Activated T-cell treated with anti-CD3 and anti-CD28 coated beads for 48 hours (primary cell): Measurements from ENCODE around the gene KLC3.

Experiments
- DNase-seq: peaks from one replicate; pipeline ENCODE4 v3.0.0-alpha.2; 2020; ENCODE audit warnings: low read depth

KLC3 gene

DNA sequence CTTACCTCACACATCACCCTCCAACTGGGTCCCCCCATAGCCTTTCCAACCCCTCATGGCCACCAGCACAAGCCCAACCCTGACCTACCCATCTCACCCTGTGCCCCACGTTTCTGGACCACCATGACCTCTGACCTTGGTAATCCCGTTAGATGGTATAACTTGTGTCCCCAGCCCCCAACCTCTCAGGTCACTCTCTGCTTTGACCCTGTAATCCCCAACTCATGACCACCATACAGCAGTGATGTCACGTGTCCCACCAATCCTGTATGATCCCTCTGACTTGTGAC, 8.5 kb downstream of the KLC3 start:
- DNase-seq = no peak

DNA sequence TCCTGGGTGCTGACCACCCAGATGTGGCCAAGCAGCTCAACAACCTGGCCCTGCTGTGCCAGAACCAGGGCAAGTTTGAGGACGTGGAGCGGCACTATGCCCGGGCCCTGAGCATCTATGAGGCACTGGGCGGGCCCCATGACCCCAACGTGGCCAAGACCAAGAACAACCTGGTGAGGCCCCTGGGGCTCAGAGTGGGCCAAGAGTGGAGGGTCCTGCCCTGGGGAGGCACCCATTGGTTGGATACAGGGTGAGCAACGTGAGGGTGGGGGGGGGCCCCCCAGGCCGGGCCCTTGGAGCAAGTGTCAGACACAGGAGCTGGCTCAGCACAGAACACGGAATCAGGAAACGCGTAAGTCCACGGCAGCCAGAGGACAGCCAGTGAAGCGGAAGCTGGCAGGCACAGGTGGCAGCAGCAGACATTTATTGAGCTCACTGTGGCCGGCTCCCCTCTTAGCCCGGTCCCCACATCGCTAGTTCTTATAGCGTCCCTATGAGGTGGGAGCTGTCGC, 8.9 kb downstream of the KLC3 start:
- DNase-seq = no peak

DNA sequence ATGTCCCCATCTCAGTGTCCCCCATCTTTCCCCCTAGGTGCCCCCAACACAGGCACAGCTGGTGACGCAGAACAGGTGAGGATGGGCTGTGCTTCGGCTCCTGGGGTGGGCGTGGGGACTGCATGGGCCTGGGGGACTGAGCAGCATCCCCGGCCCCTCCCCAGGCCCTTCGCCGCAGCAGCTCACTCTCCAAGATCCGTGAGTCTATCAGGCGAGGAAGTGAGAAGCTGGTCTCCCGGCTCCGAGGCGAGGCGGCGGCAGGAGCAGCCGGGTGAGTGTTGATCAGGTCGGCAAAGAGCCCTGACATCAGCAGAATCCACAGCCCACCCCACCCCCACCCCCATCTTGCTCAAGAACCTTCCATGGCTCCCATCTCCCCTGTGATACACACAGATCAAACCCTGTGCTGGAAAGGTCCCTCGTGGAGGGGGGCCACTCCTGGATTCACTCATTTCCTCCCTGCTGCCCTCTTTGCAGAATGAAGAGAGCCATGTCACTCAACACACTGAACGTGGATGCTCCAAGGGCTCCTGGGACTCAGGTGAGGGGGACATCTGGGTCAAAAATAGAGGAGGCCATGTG, 10.0 kb downstream of the KLC3 start:
- no peak for DNase-seq

DNA sequence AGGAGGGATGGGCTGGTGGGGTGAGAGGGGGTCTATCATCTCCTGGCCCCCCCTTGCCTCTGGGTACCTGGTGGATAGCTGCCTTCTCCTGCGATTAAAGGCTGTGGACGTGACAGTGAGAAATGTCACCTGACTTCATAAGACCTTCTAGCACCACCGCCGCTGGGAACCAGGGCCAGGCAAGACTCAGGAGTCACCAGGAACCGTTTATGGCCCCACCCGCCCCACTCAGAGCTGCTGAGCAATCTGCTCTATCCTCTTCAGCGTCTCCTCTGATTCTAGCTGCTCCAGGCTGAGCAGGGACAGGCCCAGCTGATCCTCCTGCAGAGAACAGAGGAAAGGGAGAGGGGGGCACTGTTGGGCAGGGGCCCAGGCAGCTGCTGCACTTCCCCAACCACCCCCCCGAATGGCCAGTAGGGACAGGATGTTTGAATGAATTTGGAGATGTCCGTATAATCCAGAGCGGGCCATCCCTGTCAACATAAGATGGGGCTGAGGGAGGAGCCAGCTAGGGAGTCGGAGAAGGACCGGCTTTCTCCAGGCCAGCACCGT, 10.9 kb downstream of the KLC3 start:
- no peak for DNase-seq

DNA sequence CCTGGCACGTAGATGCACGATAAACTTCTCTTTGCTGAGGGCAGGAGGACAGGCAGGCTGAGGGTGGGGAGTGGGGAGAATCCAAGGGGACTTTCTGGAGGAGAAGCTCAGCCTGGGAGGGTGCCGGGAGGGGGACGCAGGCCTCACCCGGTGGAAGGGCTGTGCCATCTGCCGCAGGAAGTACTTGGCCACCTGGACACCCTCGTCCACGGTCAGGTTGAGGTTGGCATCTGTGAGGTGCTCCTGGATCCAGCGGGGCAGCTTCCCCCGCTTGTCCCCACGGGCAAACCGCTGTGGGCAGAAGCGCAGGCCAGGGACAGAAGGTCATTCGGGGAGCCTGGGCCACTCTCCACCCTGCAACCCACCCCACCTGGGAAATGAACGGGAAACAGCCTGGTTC, 11.5 kb downstream of the KLC3 start:
- no peak for DNase-seq

DNA sequence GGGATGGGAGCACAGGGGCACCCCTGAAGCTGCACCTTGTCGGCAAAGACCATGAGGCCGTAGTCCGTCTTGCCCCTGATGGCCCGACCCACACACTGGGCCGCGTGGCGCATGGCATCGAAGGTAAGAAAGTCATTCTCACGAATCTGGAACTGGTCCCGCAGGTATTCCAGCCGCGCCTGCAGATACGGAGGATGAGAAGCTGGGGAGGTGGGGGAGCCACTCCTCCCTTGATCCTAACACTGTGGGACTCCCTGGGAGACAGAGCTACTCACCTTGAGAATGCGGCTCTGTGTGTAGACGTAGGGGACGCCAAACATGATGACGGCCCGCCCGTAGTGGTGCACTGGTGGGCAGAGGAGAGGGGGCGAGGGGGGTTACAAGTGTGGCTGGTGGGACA, 11.9 kb downstream of the KLC3 start:
- DNase-seq = no peak

DNA sequence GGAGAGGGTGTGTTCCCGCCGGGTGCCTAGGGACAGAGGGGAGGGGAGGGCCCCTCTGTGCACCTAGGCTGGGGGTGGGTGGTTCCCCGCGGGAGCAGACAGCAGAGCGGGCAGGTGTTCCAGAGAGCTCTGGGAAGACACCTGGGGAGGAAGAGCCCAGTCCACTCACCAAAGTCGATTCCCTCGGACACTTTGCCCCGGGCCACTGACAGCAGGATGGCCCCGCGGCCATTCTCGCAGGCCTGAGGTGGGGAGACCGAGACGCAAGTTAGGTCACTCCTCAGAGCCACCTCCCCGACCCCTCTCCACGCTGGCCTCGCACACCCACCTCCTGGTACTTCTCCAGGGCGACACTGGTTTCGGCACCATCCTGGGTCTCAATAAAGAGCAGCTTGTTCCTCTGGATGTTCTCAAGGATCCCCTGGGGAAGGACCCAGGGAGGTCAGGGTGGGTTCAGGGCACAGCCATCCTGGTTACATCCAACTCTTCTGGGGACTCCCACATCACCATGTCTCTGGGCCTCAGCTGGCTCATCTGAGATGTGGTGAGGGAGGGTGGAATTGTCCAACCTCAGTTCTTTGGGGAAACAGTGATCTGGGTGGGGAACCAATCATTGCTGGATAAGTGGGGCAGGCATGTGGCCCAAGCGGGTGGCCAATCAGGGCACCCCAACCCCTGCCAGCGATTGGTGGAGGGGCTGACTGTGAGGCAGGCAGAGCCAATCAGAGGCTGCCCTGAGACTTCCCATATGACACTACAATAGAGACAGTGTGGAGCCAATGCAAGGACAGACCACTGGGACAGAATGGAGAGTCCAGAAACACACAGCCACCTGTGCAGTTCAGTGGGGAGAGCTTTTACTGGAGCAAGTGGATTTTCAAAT, 12.6 kb downstream of the KLC3 start:
- DNase-seq = no peak

DNA sequence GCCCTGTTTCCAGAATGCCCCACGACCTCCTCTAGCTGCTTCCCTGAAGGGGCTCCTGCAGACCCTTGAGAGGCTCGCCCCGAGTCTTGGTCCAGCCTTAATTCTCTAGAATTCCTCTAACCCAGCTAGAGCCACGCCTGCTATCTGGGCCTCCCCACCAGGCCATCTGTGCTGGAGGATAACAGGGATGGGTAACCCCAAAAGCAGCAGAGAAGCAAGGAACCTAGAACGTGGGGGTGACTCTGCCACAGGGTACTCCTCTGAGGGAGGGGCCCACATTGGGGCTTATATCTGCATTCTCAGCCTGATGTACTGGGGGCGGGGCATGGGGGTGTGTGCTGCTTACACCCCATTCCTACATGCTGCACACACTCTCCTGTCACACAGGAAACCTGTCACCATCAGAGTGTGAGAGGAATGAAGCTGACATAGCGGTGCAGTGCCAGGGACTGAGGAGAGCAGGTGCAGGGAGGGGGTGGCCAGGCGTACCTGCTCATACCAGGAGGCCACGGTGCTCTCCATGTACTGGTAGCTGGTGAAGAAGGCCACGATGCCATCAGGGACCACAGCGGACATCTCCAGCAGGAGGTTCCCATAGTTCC, 13.8 kb downstream of the KLC3 start:
- DNase-seq = no peak

DNA sequence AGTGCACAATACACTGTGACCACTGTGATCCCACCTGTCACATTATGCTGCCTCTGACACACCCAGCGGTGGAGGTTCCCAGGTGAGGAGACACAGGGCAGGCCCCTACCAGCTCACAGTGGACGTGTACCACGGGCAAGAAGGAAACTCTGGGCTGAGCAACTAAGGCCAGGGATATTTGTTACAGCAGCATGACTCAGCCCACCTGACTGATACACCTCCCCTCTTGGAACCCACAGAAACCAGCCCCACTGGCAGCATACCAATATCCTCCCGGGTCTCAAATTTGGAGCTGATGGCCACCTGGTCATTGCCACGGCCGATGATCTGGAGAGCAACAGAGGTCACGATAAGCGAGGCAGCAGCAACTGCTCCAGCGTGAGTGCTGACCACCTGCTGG, 14.9 kb downstream of the KLC3 start:
- no peak for DNase-seq

DNA sequence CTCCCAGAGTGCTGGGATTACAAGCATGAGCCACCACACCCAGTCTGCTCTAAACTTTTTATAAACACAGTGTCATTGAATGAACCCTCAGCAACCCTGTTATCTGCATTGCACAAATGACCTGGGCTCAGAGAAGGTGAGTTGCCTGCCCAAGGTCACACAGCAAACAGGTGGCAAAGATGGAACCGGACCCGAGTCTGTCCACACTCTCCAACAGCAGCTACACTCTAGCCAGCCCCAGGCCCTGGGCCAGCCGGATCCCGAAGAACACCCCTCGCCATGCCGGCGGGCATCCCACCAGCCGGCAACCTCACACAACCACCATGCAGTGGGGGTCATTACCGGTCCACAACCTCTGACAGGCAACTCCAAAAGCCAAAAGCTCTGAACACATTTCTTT, 15.4 kb downstream of the KLC3 start:
- no peak for DNase-seq

DNA sequence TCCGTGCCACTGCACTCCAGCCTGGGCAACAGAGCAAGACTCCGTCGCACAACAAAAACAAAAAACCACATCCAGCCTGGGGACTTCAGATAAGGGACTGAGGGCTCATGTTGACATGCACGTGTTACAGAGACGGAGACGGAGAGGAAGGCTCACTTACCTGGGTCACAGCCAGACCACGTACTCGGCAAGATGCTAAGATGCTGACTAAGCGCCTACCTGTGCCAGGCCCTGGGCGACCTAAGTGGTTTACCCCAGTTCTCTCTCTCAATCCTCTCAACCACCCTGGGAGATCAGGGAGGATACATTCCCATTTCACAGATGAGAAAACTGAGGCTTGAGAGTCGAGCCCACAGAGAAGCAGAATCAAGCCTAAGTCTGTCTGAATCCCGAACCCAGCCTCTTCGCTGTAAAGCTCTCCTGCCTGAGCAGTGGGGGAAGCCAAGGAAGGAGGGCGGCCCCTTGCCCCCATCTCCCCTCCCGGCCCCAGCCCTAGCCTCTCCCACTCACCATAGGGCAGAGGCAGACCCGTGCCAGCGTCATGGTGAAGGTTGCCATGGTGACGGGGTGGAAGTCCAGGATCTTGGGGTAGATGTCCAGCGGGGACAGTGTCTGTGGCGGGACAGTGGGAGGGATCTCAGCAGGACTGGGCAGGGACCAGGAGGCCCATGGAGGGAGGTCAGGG, 16.4 kb downstream of the KLC3 start:
- no peak for DNase-seq

DNA sequence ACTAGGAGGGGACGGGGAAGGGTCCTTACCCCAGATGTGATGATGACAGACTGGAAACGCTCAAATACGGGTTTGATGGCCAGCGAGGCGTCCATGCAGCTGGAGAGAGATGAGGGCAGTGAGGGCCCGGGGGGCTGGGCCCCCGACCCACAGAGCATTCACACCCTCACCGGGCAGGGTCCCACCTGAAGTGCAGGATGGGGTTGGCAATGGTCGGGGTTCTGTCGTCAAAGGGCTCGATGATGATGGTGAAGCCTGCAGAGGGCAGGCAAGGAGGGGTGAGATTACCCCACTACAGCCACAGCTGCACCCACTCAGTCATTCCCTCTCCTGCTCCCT, 16.9 kb downstream of the KLC3 start:
- DNase-seq = no peak

DNA sequence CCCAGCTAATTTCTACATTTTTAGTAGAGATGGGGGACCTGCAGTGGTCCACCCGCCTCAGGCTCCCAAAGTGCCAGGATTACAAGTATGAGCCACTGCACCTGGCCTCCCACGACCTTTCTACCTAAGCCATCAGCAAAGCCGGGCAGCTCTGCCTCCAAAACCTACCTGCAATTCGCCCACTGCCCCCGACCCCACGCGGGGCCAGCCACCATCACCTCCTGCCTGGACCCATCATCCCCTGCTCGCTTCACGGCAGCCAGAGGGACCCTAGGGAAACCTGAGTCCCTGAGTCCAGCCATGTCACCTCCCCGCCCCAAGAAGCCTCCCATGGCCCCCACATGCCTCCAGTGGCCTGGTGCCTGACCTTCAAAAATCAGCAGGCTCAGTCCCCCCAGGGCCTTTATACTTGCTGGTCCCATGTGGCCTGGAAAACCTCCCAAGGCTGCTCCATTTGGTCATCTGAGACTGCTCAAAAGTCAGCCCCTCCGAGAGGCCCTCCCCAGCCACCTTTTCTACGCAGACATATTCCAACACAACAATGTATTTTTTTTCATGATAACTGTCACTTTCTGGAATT, 17.8 kb downstream of the KLC3 start:
- no peak for DNase-seq

DNA sequence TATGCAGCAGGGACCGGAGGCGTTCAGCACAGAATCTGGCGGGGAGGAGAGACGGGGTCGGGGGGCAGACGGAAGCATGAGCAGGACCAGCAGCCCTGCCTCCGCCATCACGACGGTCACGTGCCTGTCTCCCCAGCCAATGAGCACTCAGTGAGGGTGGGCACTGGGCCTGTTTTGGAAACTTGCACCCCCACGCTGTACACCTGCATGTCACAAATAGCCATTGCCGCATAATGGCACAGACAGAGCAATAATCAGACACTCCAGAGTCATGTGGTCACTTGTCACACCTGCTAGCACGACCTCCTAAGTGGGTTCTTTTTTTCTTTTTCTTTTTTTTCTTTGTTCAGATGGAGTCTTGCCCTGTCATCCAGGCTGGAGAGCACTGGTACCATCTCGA, 21.1 kb downstream of the KLC3 start:
- DNase-seq = no peak

DNA sequence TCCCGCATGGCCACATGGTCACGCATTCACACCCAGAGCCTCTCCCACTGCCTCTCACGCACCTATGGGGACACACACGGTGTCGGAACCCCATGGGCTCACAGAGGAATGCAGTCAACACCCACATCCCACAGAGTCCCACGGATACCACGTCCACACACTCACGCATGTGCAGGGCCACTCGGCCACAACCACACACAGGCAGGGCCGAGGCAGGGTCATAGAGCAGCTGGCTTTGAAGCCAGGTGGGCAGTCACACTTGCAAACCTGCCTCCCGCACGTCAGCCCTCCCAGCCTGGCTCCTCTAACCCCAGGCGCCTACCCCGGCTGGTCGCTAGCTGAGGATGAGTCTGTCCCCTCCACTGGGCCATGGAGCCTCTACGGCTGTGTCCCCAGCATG, 21.7 kb downstream of the KLC3 start:
- DNase-seq = no peak

DNA sequence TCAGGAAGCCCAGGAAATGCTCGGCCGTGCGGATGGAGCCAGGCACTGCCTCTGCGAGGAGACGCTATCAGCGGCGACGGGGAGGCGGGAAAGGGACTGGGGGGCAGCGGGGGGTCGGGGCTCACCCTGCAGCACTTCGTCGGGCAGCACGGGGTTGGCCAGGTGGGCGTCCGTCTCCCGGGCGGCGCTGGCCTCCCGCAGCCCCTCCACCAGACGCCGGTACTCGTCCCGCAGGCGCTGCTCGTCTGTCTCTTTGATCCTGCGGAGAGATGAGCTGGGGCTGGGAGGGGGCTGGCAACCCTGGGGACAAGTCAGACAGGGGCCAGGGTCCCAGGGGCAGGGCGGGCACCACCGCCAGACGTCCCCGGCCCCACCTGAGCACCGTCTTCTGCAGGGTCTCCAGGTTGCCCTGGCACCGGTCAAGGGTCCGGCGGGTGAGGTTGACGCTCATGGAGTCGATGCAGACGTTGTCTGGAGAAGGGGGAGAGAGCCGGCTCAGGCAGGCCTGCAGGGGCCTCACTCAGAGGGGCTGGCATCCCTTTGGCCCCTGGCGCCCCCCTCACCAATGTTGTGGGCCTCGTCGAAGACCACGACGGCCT, 23.4 kb downstream of the KLC3 start:
- DNase-seq = no peak

DNA sequence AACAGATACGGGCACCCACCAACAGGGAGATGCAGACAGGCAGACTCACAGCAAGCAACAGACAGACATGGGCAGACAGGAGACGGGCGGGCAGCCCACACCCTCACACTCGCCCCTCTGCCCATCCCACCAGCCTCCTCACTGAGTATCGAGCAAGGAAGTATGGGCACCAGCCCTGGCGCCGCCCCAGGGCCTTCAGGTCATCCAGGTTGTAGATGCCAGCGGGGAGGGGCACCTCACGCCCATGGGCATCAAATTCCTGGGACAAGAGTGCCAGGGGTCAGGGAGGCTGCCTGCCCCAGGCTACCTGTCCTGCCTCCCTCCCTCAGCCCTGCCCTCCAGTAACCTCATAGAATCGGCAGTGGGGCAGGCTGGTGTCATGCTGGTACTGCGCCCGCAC, 24.1 kb downstream of the KLC3 start:
- DNase-seq = no peak

DNA sequence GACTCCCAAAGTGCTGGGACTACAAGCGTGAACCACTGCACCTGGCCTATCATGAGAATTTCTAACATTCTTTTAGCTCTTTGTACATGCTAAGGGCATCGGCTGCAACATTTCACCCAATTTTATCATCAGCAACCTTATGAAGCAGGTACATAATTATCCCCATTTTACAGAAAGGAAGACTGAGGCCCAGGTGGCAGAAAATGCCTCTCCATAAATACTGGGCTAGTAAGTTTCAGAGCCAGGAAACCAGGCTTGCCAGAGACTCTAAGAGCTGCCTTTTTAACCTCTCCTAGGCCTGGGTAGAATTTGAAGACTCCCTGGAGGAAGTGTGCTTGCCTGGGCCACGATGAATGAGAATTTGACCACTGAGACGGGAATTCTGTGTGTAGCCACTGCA, 27.6 kb downstream of the KLC3 start:
- no peak for DNase-seq

DNA sequence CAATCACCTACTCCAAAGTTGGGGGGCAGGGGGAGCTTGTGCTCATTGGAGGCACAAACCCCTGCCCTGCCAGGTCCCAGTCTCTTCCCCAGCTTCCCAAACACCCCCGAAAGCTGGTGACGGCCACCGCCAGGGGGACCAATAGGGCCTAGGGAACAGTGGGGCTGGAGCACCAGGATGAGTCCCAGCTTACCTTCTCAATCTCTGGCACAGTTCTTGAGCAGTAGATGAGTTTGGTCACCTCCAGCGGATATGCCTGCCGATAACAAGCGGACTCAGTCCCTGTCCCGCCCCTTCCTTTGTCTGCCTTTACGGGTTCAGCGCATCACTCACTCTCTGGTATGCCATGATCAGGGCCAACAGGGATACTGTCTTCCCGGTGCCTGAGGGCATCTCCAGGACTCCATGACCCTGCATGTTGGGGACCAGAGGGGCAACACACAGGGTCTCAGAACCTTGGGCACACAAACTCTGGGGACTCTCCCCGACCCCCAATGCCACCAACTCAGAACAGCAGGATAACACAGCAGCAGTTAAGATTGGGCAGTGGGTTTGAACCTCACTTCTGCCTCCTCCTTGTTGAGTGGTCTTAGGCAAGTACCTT, 28.3 kb downstream of the KLC3 start:
- no peak for DNase-seq

DNA sequence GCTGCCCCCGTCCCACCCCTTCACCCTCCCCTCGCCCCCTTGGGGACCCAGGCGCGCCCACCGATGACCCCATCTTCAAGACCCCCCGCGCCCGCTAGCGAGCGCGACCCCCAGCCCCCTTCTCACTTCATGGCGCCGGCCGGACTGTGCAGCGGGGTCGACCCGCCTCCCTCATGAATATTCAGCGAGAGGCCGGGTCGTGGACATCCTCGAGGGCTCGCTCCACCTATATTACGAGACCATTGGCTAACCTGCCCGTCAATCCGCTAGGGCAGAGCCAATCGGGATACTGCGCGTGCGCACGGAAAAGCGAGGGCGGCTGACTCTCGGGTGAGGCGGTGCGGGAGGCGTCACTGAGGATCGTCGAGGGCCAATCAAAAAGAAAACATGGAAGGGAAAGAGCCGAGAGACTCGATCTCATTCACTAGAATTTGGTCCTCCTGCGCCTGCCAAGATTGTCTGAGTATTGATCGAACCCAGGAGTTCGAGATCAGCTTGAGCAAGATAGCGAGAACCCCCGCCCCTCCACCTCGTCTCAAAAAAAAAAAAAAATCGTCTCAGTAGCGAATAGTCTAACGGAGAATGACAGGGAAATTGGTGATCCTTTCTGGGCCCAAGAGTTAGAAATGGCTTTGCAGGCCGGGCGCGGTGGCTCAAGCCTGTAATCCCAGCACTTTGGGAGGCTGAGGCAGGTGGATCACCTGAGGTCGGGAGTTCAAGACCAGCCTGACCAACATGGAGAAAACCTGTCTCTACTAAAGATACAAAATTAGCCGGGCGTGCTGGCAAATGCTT, 30.1 kb downstream of the KLC3 start, which contains the start of gene ERCC2:
TSS of gene ERCC2 (minus strand) at position 164 of the 795 bp plus-strand sequence. CDS start at position 131, 33 bp downstream.
- peak; percentile 100 for DNase-seq
